Measurements from ENCODE around the gene CFL1. TPM values are rescaled to one million over a fixed set of nuclear protein-coding genes. Genes with fewer than 3 reads are reported as not detected.

The CFL1 gene
- total and polyA plus RNA-seq, 2 of the 8 experiments (the other 6 are each of a cell fraction or from before 2014, with no cell fraction given), result 1,252 to 1,365 TPM

DNA sequence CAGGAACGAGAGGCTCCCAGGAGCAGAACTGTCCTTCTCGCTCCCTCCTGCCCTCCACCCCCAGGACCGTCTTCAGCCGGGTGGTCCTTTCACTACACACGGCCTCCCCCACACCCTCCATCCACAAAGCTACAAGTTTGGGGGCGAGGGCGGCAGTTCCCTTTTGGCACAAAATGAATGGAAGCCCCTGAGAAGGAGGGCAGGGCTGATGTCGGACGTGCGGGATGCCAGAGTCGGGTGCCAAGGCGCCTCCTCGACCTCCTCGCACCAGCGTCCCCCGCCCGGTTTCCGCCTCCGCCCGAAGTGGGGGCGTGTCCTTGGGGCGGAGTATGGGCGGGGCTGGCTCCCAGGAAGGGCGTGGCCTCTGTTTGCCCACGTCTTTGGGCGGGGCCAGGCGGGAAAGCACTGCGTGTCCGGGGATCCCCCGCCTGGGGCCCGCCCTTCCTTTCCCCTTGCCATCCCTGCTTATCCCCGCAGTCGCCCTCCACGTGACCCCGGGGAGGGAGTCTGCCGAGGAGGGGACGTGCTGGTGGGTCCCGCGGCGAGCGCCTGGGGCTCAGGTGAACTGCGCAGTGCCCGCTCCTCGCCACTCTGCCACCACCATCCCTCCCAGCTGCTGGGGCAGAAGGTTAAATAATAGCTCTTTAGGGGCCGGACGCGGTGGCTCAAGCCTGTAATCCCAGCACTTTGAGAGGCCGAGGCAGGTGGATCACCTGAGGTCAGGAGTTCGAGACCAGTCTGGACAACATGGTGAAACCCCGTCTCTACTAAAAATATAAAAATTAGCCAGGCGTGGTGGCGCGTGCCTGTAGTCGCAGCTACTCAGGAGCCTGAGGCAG, 15.6 kb upstream of the CFL1 start:
- H3K27ac ChIP-seq (ENCODE audit: low read depth, low read length), result no peak overlapping the region
- no peaks in the 10 kb centered on the region for H3K9me3 ChIP-seq (ENCODE audit: insufficient read depth in 2 of 2, low read depth in 1 of 2, low read length in 1 of 2)
- H2BK5ac ChIP-seq (ENCODE audit: low read depth, low read length), result no peak overlapping the region
- no peak overlapping the region for H2BK12ac ChIP-seq (ENCODE audit: low read depth, low read length)
- H4K20me1 ChIP-seq (replicated peaks in 1 of 2; ENCODE audit: control insufficient read depth in 1 of 2, insufficient read depth in 2 of 2, low read length in 2 of 2), result peaks cover 0 to 2% of the 10 kb centered on the region in 2 experiments
- H3K9ac ChIP-seq (replicated peaks in 1 of 4; ENCODE audit: extremely low read depth in 1 of 4, low read depth in 3 of 4, low read length in 3 of 4), result no peak overlapping the region
- FAIRE-seq (peak; percentile 24), DNase-seq (ENCODE audit: low read depth in 1 of 2, low spot score in 2 of 2) (peak; percentile 84 to 100)
- H3K79me1 ChIP-seq (ENCODE audit: low read depth, low read length), result no peaks in the 10 kb centered on the region
- ChIA-PET POLR2A (ENCODE audit: partially characterized antibody) (interaction anchor here (0.7 to 39.7 kb wide), 6 partner anchors 1 to 150 kb away, joined by 3 to 1071 read pairs (median 4); partner anchors contain the start of genes CCDC85B, CFL1, CTSW and EFEMP2), CTCF (ENCODE audit: partially characterized antibody) (interaction anchor here (1.0 to 8.9 kb wide), 6 partner anchors 12 to 162 kb away, joined by 3 to 210 read pairs (median 11); partner anchors contain the start of genes CCDC85B, FIBP and KAT5)
- H2AK5ac ChIP-seq (ENCODE audit: low read depth, low read length), result no peak overlapping the region
- no peak overlapping the region for H3K14ac ChIP-seq (ENCODE audit: insufficient read length)
- peak overlapping the region; percentile 7; the same call in 1 of the 2 replicates for H3K18ac ChIP-seq (ENCODE audit: extremely low read depth, low read length)
- H3K4me1 ChIP-seq (replicated peaks in 1 of 4; ENCODE audit: control insufficient read depth in 3 of 4, insufficient read depth in 4 of 4, low read length in 3 of 4), result peaks cover 0 to 8% (median under 1%) of the 10 kb centered on the region in 4 experiments; a peak in 4 of 7 replicates
- WGBS, 2 experiments (ENCODE audit: extremely low coverage in 1 of 2, insufficient coverage in 1 of 2, insufficient read length in 1 of 2, insufficient replicate concordance in 2 of 2, low coverage in 1 of 2, low lambda C conversion rate in 2 of 2, missing lambda C conversion rate in 1 of 2), result 15% methylated on average over 46 of the region's 54 CpGs; no CpG with 5 or more reads in 1 of the 2 experiments
- no peaks in the 10 kb centered on the region for H3K79me2 ChIP-seq (ENCODE audit: control insufficient read depth in 1 of 2, insufficient read depth in 2 of 2, low read length in 2 of 2)
- H3K4me2 ChIP-seq (ENCODE audit: insufficient read depth in 1 of 2, low read depth in 2 of 2, low read length in 2 of 2), result peak overlapping the region; percentile 83 to 90
- H4K8ac ChIP-seq (ENCODE audit: extremely low read depth, insufficient read depth, low read length), result peak overlapping the region; percentile 71; the same call in 1 of the 2 replicates
- peak overlapping the region; percentile 77 for H3K56ac ChIP-seq (replicated peaks; ENCODE audit: insufficient read length, low read depth, low read length)
- peaks cover 5% of the 10 kb centered on the region; the same call in 1 of the 2 replicates for H3K23me2 ChIP-seq (ENCODE audit: low read depth, low read length)
- no peak overlapping the region for H2BK15ac ChIP-seq (ENCODE audit: low read length)
- H4K5ac ChIP-seq (ENCODE audit: insufficient read length, low read depth, low read length), result peak overlapping the region; percentile 57
- H2BK120ac ChIP-seq (replicated peaks; ENCODE audit: low read depth, low read length), result no peak overlapping the region
- H2BK20ac ChIP-seq (ENCODE audit: low read length), result no peak overlapping the region
- H3K4ac ChIP-seq (replicated peaks; ENCODE audit: insufficient read length, low read depth, low read length), result no peak overlapping the region
- H4K91ac ChIP-seq (replicated peaks; ENCODE audit: insufficient read length, low read length), result peak overlapping the region; percentile 34
- no peaks in the 10 kb centered on the region for H3K36me3 ChIP-seq (ENCODE audit: control insufficient read depth in 2 of 4, insufficient read depth in 4 of 4, low read length in 3 of 4)
- peak overlapping the region; percentile 49 to 77 (median 68) for H3K4me3 ChIP-seq (ENCODE audit: extremely low read depth in 1 of 4, insufficient read depth in 2 of 4, low read depth in 3 of 4, low read length in 4 of 4)
- no peak overlapping the region for H3K23ac ChIP-seq (ENCODE audit: insufficient read length)
- H3K27me3 ChIP-seq (replicated peaks in 1 of 4; ENCODE audit: control insufficient read depth in 3 of 4, extremely low read depth in 1 of 4, insufficient read depth in 3 of 4, low read length in 3 of 4), result peaks cover 0 to 35% (median 14%) of the 10 kb centered on the region in 4 experiments; a peak in 4 of 7 replicates
- H2AFZ ChIP-seq (ENCODE audit: low read length), result 0 out of 2 replicates have a peak overlapping the region, but pooled peaks have one; percentile 28
- TF ChIP-seq EZH2 (IDR thresholded peaks at IDR 0.05; ENCODE audit: low read depth, low read length, severe bottlenecking) (no peak), BACH1 (IDR thresholded peaks at IDR 0.05; ENCODE audit: low read length) (peak; percentile 73), SIN3A (conservative IDR thresholded peaks at IDR 0.05 in 1 of 2, IDR thresholded peaks at IDR 0.05 in 1 of 2; ENCODE audit: low read depth in 1 of 2, low read length in 2 of 2) (0 out of 4 replicates have a peak, but pooled peaks have one; percentile 16 to 44), TAF1 (IDR thresholded peaks at IDR 0.05; ENCODE audit: low read depth, low read length) (0 out of 2 replicates have a peak, but pooled peaks have one; percentile 48), KDM1A (IDR thresholded peaks at IDR 0.05; ENCODE audit: borderline replicate concordance, low read length) (peak; percentile 39; the same call in 1 of the 2 replicates), HDAC2 (IDR thresholded peaks at IDR 0.05; ENCODE audit: borderline replicate concordance in 1 of 2, low read depth in 2 of 2, low read length in 2 of 2) (0 out of 4 replicates have a peak, but pooled peaks have one; percentile 21 to 65), POLR2A (IDR thresholded peaks at IDR 0.05; ENCODE audit: control extremely low read depth in 1 of 2, low read depth in 2 of 2, low read length in 2 of 2) (peak in 1 of 2 experiments; percentile 30; a peak in 1 of 3 replicates), ASH2L (IDR thresholded peaks at IDR 0.05; ENCODE audit: low read length) (no peak), CREB1 (IDR thresholded peaks at IDR 0.05) (peak; percentile 64), SRF (IDR thresholded peaks at IDR 0.05; ENCODE audit: low read depth, low read length) (no peak), CBX5 (IDR thresholded peaks at IDR 0.05; ENCODE audit: low read depth, low read length) (no peak)

All from H1 (cell line).